NCI-H2107 treated with DMSO at 0.1 percent for 48 hours (cell line): Measurements from ENCODE around the gene PGLYRP1.

Experiments used
- DNase-seq: peaks from one replicate; lab custom pipeline; 2025; ENCODE audit not compliant: unreplicated experiment; lab: John Stamatoyannopoulos, UW

Gene PGLYRP1

DNA sequence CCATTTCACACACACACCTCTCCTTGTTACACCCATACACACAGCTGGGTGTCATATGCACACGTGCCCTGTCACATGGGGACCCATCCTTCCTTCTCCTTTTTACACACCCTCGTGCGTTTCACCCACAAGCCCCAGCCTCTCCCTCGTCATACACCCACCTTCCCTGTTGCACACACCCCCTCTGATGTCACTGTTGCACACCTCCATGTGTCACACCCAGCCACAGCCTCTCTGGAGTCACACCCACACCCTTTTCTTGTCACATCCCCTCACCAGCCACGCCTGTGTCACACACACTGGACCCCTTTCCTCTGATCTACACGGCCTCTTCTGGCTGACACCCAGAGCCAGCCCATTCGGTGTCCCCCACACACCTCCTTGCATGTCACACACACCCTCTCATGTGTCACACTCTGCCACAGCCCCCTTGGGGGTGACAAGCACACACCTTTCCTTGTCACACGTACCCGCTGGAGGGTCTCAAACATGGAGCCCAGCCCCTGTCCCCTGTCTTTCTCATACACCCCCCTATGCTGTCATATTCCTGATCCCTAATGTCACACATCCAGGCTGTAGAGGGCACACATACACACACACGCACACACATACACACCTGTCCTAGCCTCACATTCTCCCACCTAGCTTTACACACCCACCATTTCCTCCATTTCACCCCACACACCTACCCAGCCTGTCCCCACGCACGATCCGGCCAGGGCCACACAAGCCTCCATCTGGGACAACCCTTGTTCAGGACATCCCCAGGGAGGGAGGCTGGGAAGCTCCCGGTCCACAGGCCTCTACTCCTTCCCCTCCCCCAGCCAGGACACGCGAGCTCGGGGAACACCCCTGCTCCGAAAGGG lies 50.5 kb downstream of the PGLYRP1 start:
- no peak for DNase-seq

DNA sequence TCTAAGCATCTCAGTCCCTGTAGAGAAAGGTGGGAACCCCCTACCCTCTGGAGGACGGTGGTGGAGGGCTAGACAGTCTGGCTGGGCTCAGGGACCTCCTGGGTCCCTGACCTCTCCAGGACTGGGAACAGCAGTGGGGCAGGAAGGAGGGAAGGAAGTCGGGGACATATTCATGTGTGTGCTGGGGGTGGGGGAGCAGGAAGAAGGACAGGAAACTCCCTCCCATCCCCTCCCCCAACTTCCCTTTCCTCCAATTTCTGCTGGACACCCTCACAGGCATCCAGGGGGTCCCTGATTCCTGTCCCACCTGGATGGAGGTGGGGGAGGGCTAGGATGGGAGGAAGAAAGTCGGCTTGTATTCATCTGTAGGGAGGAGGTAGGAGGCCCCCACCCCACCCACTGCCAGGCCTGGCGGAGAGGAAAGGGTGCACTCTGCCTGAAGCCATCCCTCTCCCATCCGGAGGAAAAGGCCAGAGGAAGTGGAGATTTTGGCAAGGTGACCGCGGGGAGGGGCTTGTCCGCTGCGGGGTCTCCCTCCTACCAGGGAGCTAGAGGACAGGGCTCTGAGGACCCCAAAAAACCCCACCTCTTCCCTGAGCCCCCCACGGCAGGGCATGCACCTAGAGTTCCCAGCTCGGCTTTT lies 51.5 kb downstream of the PGLYRP1 start:
- DNase-seq: no peak

DNA sequence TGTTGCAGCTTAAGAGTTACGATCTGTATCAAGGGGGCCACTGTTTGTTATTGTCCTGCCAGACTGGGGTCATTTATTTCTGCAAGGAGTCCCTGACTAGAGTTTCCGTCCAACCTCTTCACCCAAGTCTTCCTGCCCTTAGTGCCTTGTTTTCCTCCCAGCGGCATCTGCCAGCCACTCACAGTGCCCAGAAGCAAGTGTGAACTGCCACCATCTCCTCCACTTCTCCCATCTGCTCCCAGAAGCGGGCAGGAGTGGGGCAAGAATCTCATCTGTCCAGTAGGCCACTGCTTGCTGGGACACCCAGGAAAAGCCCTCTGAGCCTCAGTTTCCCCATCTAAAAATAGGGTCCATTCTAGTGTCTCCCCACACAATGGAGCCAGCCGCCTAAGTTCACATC lies 53.2 kb downstream of the PGLYRP1 start:
- DNase-seq: no peak
